ENCODE results near the gene SFMBT2.

GRCh38 chr10:7283246-7283645 lies 127.6 kb downstream of the SFMBT2 start:
- TF ChIP-seq, protein P1, sequence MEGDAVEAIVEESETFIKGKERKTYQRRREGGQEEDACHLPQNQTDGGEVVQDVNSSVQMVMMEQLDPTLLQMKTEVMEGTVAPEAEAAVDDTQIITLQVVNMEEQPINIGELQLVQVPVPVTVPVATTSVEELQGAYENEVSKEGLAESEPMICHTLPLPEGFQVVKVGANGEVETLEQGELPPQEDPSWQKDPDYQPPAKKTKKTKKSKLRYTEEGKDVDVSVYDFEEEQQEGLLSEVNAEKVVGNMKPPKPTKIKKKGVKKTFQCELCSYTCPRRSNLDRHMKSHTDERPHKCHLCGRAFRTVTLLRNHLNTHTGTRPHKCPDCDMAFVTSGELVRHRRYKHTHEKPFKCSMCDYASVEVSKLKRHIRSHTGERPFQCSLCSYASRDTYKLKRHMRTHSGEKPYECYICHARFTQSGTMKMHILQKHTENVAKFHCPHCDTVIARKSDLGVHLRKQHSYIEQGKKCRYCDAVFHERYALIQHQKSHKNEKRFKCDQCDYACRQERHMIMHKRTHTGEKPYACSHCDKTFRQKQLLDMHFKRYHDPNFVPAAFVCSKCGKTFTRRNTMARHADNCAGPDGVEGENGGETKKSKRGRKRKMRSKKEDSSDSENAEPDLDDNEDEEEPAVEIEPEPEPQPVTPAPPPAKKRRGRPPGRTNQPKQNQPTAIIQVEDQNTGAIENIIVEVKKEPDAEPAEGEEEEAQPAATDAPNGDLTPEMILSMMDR (conservative IDR thresholded peaks at IDR 0.05; ENCODE audit: low read length) = no peak
- no peak for TF ChIP-seq EZH2phosphoT487 (IDR thresholded peaks at IDR 0.05; ENCODE audit: borderline replicate concordance, low read depth, low read length)

Measured in OCI-LY7 (cell line).